WTC11 (cell line): ENCODE measurements around the gene ALPK1.

ENCODE experiments used
- ARID4B ChIP-seq: sonication (generic); formaldehyde crosslinking; IDR thresholded peaks from 2 replicates; pipeline ENCODE4 v1.8.0; 2023; ENCODE audit warnings: missing genetic modification reagents, mild to moderate bottlenecking, borderline replicate concordance
- ATF1 ChIP-seq: sonication (generic); formaldehyde crosslinking; IDR thresholded peaks from 2 replicates; pipeline ENCODE4 v1.8.1; 2023; ENCODE audit warnings: mild to moderate bottlenecking, moderate library complexity, missing genetic modification reagents
- ATF3 ChIP-seq: sonication (generic); formaldehyde crosslinking; conservative IDR thresholded peaks from 2 replicates; pipeline ENCODE4 v1.8.1; 2022; ENCODE audit warnings: mild to moderate bottlenecking, missing genetic modification reagents
- CBFB ChIP-seq: sonication (generic); formaldehyde crosslinking; IDR thresholded peaks from 2 replicates; pipeline ENCODE4 v1.8.1; 2022; ENCODE audit warnings: mild to moderate bottlenecking, low read depth, missing genetic modification reagents
- CTCF ChIP-seq: fragments of 200-600 bp; IDR thresholded peaks from 2 replicates; pipeline ENCODE4 v1.8.0; 2022; ENCODE audit warnings: antibody characterized with exemption
- ESRRA ChIP-seq: sonication (generic); formaldehyde crosslinking; IDR thresholded peaks from 2 replicates; pipeline ENCODE4 v1.8.1; 2022; ENCODE audit warnings: mild to moderate bottlenecking, missing genetic modification reagents, borderline replicate concordance
- ETV6 ChIP-seq: sonication (generic); formaldehyde crosslinking; IDR thresholded peaks from 2 replicates; pipeline ENCODE4 v1.8.1; 2022; ENCODE audit warnings: mild to moderate bottlenecking, missing genetic modification reagents
- FOXJ3 ChIP-seq: sonication (generic); formaldehyde crosslinking; IDR thresholded peaks from 2 replicates; pipeline ENCODE4 v1.9.0; 2021; ENCODE audit warnings: missing genetic modification reagents, mild to moderate bottlenecking, borderline replicate concordance
- FOXK1 ChIP-seq: sonication (generic); formaldehyde crosslinking; IDR thresholded peaks from 2 replicates; pipeline ENCODE4 v1.8.0; 2022; ENCODE audit warnings: mild to moderate bottlenecking, moderate library complexity, missing genetic modification reagents
- FOXP1 ChIP-seq: sonication (generic); formaldehyde crosslinking; IDR thresholded peaks from 2 replicates; pipeline ENCODE4 v1.8.0; 2022; ENCODE audit warnings: missing genetic modification reagents, mild to moderate bottlenecking, moderate library complexity, borderline replicate concordance
- GTF2I ChIP-seq: fragments of 250-450 bp; sonication (Bioruptor Pico); conservative IDR thresholded peaks from 2 replicates; pipeline ENCODE4 v1.4.0; 2021; ENCODE audit warnings: mild to moderate bottlenecking
- JUN ChIP-seq: sonication (generic); formaldehyde crosslinking; IDR thresholded peaks from 2 replicates; pipeline ENCODE4 v1.8.0; 2023; ENCODE audit warnings: mild to moderate bottlenecking, missing genetic modification reagents
- NR1H2 ChIP-seq: sonication (generic); formaldehyde crosslinking; IDR thresholded peaks from 2 replicates; pipeline ENCODE4 v1.9.0; 2021; ENCODE audit warnings: mild to moderate bottlenecking, moderate library complexity, missing genetic modification reagents
- SP1 ChIP-seq: sonication (generic); formaldehyde crosslinking; conservative IDR thresholded peaks from 2 replicates; pipeline ENCODE4 v1.8.1; 2022; ENCODE audit warnings: missing genetic modification reagents

GRCh38 chr4:112410804-112411203 lies 113.6 kb downstream of the ALPK1 start:
- TF ChIP-seq FOXP1 (CRISPR knock-in tag) = no peak
- TF ChIP-seq CTCF = no peak
- no peak for TF ChIP-seq SP1 (CRISPR knock-in tag)
- no peak for TF ChIP-seq FOXK1
- TF ChIP-seq ARID4B = no peak
- TF ChIP-seq FOXJ3 (CRISPR knock-in tag) = no peak
- TF ChIP-seq GTF2I (CRISPR knock-in tag) = no peak
- no peak for TF ChIP-seq CBFB (CRISPR knock-in tag)
- TF ChIP-seq ATF1 = no peak
- TF ChIP-seq ESRRA (CRISPR knock-in tag) = no peak
- no peak for TF ChIP-seq NR1H2 (CRISPR knock-in tag)
- TF ChIP-seq JUN (CRISPR knock-in tag) = no peak
- no peak for TF ChIP-seq ATF3 (CRISPR knock-in tag)
- TF ChIP-seq ETV6 = no peak
